ENCODE data around the gene CD19. TPM values are rescaled to one million over a fixed set of nuclear protein-coding genes. Genes with fewer than 3 reads are reported as not detected.

The CD19 gene
- polyA plus RNA-seq, 1 donor from 2014 or later = not detected

DNA sequence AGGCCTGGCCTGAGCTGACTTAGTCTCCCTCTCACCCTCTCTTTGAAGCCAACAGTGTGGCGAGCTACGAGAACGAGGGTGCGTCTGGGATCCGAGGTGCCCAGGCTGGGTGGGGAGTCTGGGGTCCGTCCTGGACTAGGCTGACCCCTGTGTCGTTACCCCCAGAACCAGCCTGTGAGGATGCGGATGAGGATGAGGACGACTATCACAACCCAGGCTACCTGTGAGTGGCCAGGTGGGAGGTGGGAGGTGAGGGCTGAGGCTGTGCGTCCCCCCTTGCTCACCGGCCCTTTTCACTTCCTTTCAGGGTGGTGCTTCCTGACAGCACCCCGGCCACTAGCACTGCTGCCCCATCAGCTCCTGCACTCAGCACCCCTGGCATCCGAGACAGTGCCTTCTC, 54.7 kb downstream of the CD19 start:
- TF ChIP-seq, protein P1, sequence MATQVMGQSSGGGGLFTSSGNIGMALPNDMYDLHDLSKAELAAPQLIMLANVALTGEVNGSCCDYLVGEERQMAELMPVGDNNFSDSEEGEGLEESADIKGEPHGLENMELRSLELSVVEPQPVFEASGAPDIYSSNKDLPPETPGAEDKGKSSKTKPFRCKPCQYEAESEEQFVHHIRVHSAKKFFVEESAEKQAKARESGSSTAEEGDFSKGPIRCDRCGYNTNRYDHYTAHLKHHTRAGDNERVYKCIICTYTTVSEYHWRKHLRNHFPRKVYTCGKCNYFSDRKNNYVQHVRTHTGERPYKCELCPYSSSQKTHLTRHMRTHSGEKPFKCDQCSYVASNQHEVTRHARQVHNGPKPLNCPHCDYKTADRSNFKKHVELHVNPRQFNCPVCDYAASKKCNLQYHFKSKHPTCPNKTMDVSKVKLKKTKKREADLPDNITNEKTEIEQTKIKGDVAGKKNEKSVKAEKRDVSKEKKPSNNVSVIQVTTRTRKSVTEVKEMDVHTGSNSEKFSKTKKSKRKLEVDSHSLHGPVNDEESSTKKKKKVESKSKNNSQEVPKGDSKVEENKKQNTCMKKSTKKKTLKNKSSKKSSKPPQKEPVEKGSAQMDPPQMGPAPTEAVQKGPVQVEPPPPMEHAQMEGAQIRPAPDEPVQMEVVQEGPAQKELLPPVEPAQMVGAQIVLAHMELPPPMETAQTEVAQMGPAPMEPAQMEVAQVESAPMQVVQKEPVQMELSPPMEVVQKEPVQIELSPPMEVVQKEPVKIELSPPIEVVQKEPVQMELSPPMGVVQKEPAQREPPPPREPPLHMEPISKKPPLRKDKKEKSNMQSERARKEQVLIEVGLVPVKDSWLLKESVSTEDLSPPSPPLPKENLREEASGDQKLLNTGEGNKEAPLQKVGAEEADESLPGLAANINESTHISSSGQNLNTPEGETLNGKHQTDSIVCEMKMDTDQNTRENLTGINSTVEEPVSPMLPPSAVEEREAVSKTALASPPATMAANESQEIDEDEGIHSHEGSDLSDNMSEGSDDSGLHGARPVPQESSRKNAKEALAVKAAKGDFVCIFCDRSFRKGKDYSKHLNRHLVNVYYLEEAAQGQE (IDR thresholded peaks at IDR 0.05; ENCODE audit: borderline replicate concordance) = no peak
- TF ChIP-seq SMC3 (conservative IDR thresholded peaks at IDR 0.05; ENCODE audit: poor library complexity) (no peak), MXI1 (conservative IDR thresholded peaks at IDR 0.05; ENCODE audit: poor library complexity, severe bottlenecking) (no peak), EP300 (conservative IDR thresholded peaks at IDR 0.05; ENCODE audit: poor library complexity, severe bottlenecking) (no peak), EZH2 (IDR thresholded peaks at IDR 0.05; ENCODE audit: borderline replicate concordance, insufficient read depth, low read length, poor library complexity, severe bottlenecking) (no peak), TAF1 (IDR thresholded peaks at IDR 0.05; ENCODE audit: low read depth) (no peak), POLR2AphosphoS5 (IDR thresholded peaks at IDR 0.05) (no peak), RAD21 (conservative IDR thresholded peaks at IDR 0.05) (no peak)
- TF ChIP-seq, protein P2, sequence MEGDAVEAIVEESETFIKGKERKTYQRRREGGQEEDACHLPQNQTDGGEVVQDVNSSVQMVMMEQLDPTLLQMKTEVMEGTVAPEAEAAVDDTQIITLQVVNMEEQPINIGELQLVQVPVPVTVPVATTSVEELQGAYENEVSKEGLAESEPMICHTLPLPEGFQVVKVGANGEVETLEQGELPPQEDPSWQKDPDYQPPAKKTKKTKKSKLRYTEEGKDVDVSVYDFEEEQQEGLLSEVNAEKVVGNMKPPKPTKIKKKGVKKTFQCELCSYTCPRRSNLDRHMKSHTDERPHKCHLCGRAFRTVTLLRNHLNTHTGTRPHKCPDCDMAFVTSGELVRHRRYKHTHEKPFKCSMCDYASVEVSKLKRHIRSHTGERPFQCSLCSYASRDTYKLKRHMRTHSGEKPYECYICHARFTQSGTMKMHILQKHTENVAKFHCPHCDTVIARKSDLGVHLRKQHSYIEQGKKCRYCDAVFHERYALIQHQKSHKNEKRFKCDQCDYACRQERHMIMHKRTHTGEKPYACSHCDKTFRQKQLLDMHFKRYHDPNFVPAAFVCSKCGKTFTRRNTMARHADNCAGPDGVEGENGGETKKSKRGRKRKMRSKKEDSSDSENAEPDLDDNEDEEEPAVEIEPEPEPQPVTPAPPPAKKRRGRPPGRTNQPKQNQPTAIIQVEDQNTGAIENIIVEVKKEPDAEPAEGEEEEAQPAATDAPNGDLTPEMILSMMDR (IDR thresholded peaks at IDR 0.05; ENCODE audit: poor library complexity, severe bottlenecking) = no peak
- H4K20me1 ChIP-seq (ENCODE audit: insufficient read depth) = no peaks in the 10 kb centered on the region
- no peaks in the 10 kb centered on the region for H3K79me2 ChIP-seq (replicated peaks; ENCODE audit: insufficient read depth, low read length)
- no peak overlapping the region for H2AFZ ChIP-seq (ENCODE audit: low read depth, low read length)
- no peaks in the 10 kb centered on the region for H3K36me3 ChIP-seq (ENCODE audit: insufficient read depth, low read length)
- H3K9ac ChIP-seq (ENCODE audit: low read length) = no peak overlapping the region
- H3K4me2 ChIP-seq (ENCODE audit: low read length) = no peak overlapping the region
- H3K27me3 ChIP-seq (ENCODE audit: insufficient read depth, low read depth, low read length) = no peaks in the 10 kb centered on the region
- no peaks in the 10 kb centered on the region for H3K9me2 ChIP-seq (ENCODE audit: insufficient read depth, low read length)
- no peaks in the 10 kb centered on the region for H3F3A ChIP-seq (ENCODE audit: insufficient read depth, low read length, poor library complexity, severe bottlenecking)
- H3K9me3 ChIP-seq (ENCODE audit: low read length) = no peaks in the 10 kb centered on the region
- H3K4me3 ChIP-seq (ENCODE audit: low read length) = no peak overlapping the region
- H3K27ac ChIP-seq (ENCODE audit: low read length) = no peak overlapping the region

DNA sequence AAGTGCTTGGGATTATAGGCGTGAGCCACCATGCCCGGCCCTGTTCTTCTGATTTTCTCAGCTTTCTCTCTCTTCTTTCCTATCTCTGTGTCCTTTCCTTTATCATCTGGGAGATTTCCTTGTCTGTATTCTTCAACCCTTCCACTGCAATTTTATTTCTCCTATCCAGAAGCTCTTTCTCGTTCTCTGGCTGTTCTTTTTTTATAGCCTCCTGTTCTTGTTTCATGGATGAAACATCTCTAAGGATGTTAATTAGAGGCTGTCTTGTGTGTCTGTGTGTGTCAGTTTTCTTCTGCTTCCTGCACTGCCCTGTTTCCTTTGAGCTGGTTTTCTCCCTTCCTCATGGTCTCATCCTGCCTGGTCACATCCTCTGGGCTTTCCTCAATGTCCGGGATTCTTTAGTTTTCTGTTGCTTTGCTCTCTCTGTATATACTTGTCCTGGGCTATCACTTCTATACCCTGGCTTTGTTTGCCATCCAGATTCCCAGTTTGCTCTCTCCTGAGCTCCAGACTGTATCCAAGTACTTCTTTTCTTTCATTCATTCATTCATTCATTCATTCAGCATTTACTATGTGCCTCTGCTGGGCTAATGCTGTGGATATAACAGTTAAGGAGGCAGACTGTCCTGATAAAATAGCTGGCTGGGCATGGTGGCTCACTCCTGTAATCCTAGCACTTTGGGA, 55.5 kb downstream of the CD19 start:
- no peaks in the 10 kb centered on the region for H3K9me2 ChIP-seq (ENCODE audit: insufficient read depth, low read length)
- no peaks in the 10 kb centered on the region for H3K27me3 ChIP-seq (ENCODE audit: insufficient read depth, low read depth, low read length)
- no peak overlapping the region for H3K27ac ChIP-seq (ENCODE audit: low read length)
- H3K4me3 ChIP-seq (ENCODE audit: low read length) = no peak overlapping the region
- no peaks in the 10 kb centered on the region for H4K20me1 ChIP-seq (ENCODE audit: insufficient read depth)
- H3K79me2 ChIP-seq (replicated peaks; ENCODE audit: insufficient read depth, low read length) = no peaks in the 10 kb centered on the region
- no peaks in the 10 kb centered on the region for H3K36me3 ChIP-seq (ENCODE audit: insufficient read depth, low read length)
- TF ChIP-seq EZH2 (IDR thresholded peaks at IDR 0.05; ENCODE audit: borderline replicate concordance, insufficient read depth, low read length, poor library complexity, severe bottlenecking) (no peak), EP300 (conservative IDR thresholded peaks at IDR 0.05; ENCODE audit: poor library complexity, severe bottlenecking) (no peak), TAF1 (IDR thresholded peaks at IDR 0.05; ENCODE audit: low read depth) (no peak), POLR2AphosphoS5 (IDR thresholded peaks at IDR 0.05) (no peak), SMC3 (conservative IDR thresholded peaks at IDR 0.05; ENCODE audit: poor library complexity) (no peak)
- TF ChIP-seq, protein P1 (IDR thresholded peaks at IDR 0.05; ENCODE audit: borderline replicate concordance) = no peak
- no peaks in the 10 kb centered on the region for H3K9me3 ChIP-seq (ENCODE audit: low read length)
- no peak overlapping the region for H3K4me2 ChIP-seq (ENCODE audit: low read length)
- no peaks in the 10 kb centered on the region for H3F3A ChIP-seq (ENCODE audit: insufficient read depth, low read length, poor library complexity, severe bottlenecking)
- H3K9ac ChIP-seq (ENCODE audit: low read length) = no peak overlapping the region
- no peak overlapping the region for H2AFZ ChIP-seq (ENCODE audit: low read depth, low read length)

All from neural cell (in vitro differentiated cells).